Coronary artery (tissue), 2 donors: ENCODE data around the gene CXXC1.

Source experiments
- DNase-seq: peaks from one replicate; pipeline ENCODE4 v3.0.0-alpha.2; 2017; ENCODE audit warnings: low spot score
- H3K27ac ChIP-seq, 2 donors: fragments of 200-600 bp; sonication (generic); one replicate each; pipeline ENCODE4 v1.5.1; 2016 to 2019
- H3K4me3 ChIP-seq: fragments of 200-600 bp; sonication (generic); 2 replicates; pipeline ENCODE4 v1.5.1; 2016; ENCODE audit warnings: mild to moderate bottlenecking, moderate library complexity
- CTCF ChIP-seq: fragments of 200-600 bp; sonication (generic); IDR thresholded peaks from one replicate; pipeline ENCODE4 v1.5.1; 2019; ENCODE audit warnings: antibody characterized with exemption

The CXXC1 gene

GRCh38 chr18:50281295-50281971, 6.1 kb downstream of the CXXC1 start, which contains the start of gene MBD1:
MBD1 (minus strand) TSS chr18:50281523; CDS start chr18:50279992, 1,531 bp downstream.
- peak within 1 kb of the TSS; percentile 88 for H3K4me3 ChIP-seq
- peak; percentile 98 for DNase-seq
- no peak for TF ChIP-seq CTCF
- peak within 1 kb of the TSS; percentile 91 to 96 for H3K27ac ChIP-seq

DNA sequence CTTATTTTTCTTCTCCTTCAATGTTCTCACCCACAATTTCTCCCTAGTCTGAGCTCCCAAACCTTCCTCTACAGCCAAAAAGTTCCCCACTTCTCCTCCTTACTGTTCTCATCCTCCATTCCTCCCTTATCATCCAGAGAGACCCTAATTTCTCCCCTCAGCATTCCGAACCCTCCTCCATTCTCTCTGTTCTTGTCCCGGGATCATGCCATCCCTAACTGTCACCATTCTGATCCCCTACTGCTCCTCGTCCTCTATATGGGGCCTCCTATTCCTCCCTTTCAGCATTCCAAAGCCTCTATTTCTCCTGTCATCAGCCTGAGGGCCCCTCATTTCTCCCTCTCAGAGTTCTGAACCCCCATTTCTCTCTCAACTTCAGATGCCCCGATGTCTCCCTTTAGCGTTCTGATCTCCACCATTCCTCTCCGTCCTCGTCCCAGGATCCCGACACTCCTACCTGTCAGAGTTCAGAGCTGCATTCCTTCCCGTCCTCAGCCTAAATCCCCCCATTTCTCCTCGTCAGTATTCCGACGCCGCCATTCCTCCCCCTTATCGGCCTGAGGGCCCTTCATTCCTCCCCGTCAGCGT, 6.7 kb downstream of the CXXC1 start:
- no peak for DNase-seq
- H3K27ac ChIP-seq: peak overlapping the region; percentile 91 to 96
- TF ChIP-seq CTCF: no peak

GRCh38 chr18:50279752-50280151, 7.7 kb downstream of the CXXC1 start:
- no peak for DNase-seq
- H3K27ac ChIP-seq: no peak overlapping the region
- TF ChIP-seq CTCF: no peak
- peak overlapping the region; percentile 88 for H3K4me3 ChIP-seq

More for the DNA sequence above, 6.7 kb downstream of the CXXC1 start:
- H3K4me3 ChIP-seq: peak overlapping the region; percentile 88

GRCh38 chr18:50277942-50278341, 9.6 kb downstream of the CXXC1 start:
- DNase-seq: no peak
- no peak overlapping the region for H3K4me3 ChIP-seq
- no peak for TF ChIP-seq CTCF
- H3K27ac ChIP-seq: no peak overlapping the region

GRCh38 chr18:50276452-50276851, 11.0 kb downstream of the CXXC1 start:
- no peak for TF ChIP-seq CTCF
- DNase-seq: no peak
- no peak overlapping the region for H3K27ac ChIP-seq
- no peak overlapping the region for H3K4me3 ChIP-seq

DNA sequence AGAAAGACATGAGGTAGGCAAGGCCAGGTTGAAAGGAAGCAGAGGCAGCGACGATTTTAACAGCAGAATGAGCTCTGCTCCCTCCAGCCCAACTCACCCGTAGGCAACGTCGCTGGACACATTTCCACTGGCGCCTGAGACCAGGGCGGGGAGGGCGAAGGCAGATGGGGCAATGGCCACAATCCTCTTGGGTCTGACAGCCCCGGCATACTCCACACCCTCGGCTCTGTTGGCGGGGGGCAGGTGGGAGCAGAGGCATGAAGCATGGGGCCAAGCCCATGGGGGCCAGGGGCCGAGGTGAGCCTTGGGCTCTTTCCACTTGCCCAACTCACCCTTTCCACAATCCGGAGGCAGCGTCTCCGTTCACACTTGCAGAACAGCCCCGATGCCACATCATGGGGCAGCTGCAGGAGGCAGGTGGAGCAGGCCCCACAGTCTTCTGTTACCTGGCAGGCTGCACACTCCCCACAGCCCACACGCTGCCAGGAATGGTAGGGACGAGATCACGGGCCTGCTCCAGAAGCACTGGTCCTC, 11.9 kb downstream of the CXXC1 start:
- TF ChIP-seq CTCF: no peak
- DNase-seq: no peak
- H3K4me3 ChIP-seq: no peak overlapping the region
- no peak overlapping the region for H3K27ac ChIP-seq

DNA sequence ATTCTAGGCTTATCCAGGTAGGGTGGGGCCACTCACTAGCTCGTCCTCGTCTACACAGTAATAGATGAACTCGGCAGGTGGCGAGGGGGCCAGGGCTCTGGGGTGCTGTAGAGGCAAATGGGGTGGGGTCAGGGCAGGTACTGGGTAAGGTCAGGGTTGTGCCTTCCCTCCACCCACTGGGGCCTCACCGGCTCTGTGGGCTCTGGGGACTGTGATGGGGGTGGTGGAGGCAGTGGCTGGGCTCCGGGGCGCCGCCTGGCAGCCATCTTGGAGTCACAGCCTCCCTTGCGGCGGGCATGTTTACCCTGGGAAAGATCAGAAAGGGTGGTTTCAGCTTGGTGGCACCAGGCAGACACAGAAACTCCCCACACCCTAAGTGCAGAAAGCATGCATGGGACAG, 12.6 kb downstream of the CXXC1 start:
- no peak overlapping the region for H3K4me3 ChIP-seq
- DNase-seq: no peak
- no peak overlapping the region for H3K27ac ChIP-seq
- no peak for TF ChIP-seq CTCF
